Measurements from ENCODE around the gene MRO.
"Not testable (repeated sequence)": the region's sequence is repeated elsewhere in the genome, so short reads cannot be mapped to it uniquely, and the experiment has no call there.

MRO gene

GRCh38 chr18:50790948-50791347, 28.9 kb downstream of the MRO start:
- no peak for DNase-seq

GRCh38 chr18:50790241-50790640, 29.6 kb downstream of the MRO start:
- DNase-seq, result no peak

- no peak for DNase-seq
Measured at GRCh38 chr18:50788284-50788683, 31.5 kb downstream of the MRO start.

GRCh38 chr18:50786864-50787263, 33.0 kb downstream of the MRO start:
- DNase-seq, result no peak

- no peak for DNase-seq
Measured at GRCh38 chr18:50783553-50783952, 36.3 kb downstream of the MRO start.

GRCh38 chr18:50779021-50779420, 40.8 kb downstream of the MRO start:
- DNase-seq, result not testable (repeated sequence)

GRCh38 chr18:50776383-50776782, 43.4 kb downstream of the MRO start:
- DNase-seq, result no peak

- no peak for DNase-seq
Measured at GRCh38 chr18:50775726-50776125, 44.1 kb downstream of the MRO start.

- DNase-seq, result no peak
Measured at GRCh38 chr18:50775207-50775606, 44.6 kb downstream of the MRO start.

- no peak for DNase-seq
Measured at GRCh38 chr18:50769463-50769862, 50.4 kb downstream of the MRO start.

GRCh38 chr18:50757358-50757757, 62.5 kb downstream of the MRO start:
- no peak for DNase-seq

- no peak for DNase-seq
Measured at GRCh38 chr18:50754297-50754696, 65.5 kb downstream of the MRO start.

- no peak for DNase-seq
Measured at GRCh38 chr18:50753311-50753710, 66.5 kb downstream of the MRO start.

GRCh38 chr18:50751947-50752346, 67.9 kb downstream of the MRO start:
- no peak for DNase-seq

- DNase-seq, result no peak
Measured at GRCh38 chr18:50751490-50751889, 68.3 kb downstream of the MRO start.

- no peak for DNase-seq
Measured at GRCh38 chr18:50750546-50750945, 69.3 kb downstream of the MRO start.

GRCh38 chr18:50749945-50750344, 69.9 kb downstream of the MRO start:
- no peak for DNase-seq

GRCh38 chr18:50749421-50749820, 70.4 kb downstream of the MRO start:
- DNase-seq, result no peak

- no peak for DNase-seq
Measured at GRCh38 chr18:50748243-50749229, 71.3 kb downstream of the MRO start.

GRCh38 chr18:50747849-50748242, 72.0 kb downstream of the MRO start:
- no peak for DNase-seq

GRCh38 chr18:50745945-50746344, 73.9 kb downstream of the MRO start:
- no peak for DNase-seq
